Thyroid gland (tissue), 4 donors: ENCODE data around the gene CACNA2D3. TPM values are rescaled to one million over a fixed set of nuclear protein-coding genes. Genes with fewer than 3 reads are reported as not detected.

ENCODE experiments used
- DNase-seq, 2 donors: peaks; one replicate each; pipeline ENCODE4 v3.0.0-alpha.2; 2019
- H3K27ac ChIP-seq, 3 donors: fragments of 200-600 bp; sonication (generic); 1 replicate in 2 of 3; 2 replicates in 1 of 3; pipeline ENCODE4 v1.5.1; 2016 to 2019; ENCODE audit warnings: mild to moderate bottlenecking in 1 of 3, moderate library complexity in 1 of 3
- H3K27me3 ChIP-seq: fragments of 200-600 bp; sonication (generic); one replicate; pipeline ENCODE4 v1.5.1; 2019
- H3K36me3 ChIP-seq, 2 donors: fragments of 200-600 bp; sonication (generic); one replicate each; pipeline ENCODE4 v1.5.1; 2016 to 2019
- H3K4me1 ChIP-seq, 2 donors: fragments of 200-600 bp; sonication (generic); one replicate each; pipeline ENCODE4 v1.5.1; 2017 to 2019
- H3K4me3 ChIP-seq, 3 donors: fragments of 200-600 bp; sonication (generic); replicated peaks in 1 of 3; 1 replicate in 2 of 3; 2 replicates in 1 of 3; pipeline ENCODE4 v1.5.1; 2016; ENCODE audit warnings: mild to moderate bottlenecking in 1 of 3
- H3K9me3 ChIP-seq: fragments of 200-600 bp; sonication (generic); one replicate; pipeline ENCODE4 v1.5.1; 2017
- CTCF ChIP-seq, 6 experiments: fragments of 200-600 bp in 3 of 6; fragments of 450-650 bp in 3 of 6; sonication (generic) in 3 of 6; IDR thresholded peaks; one replicate each; pipeline ENCODE4 v1.5.1; 2016 to 2019; ENCODE audit warnings: antibody characterized with exemption in 6 of 6, mild to moderate bottlenecking in 2 of 6, inconsistent platforms in 1 of 6, moderate library complexity in 1 of 6
- POLR2A ChIP-seq, 2 donors: fragments of 450-650 bp; IDR thresholded peaks; one replicate each; pipeline ENCODE4 v1.6.1; 2017; ENCODE audit warnings: antibody characterized with exemption in 2 of 2, mild to moderate bottlenecking in 2 of 2, moderate library complexity in 1 of 2
- WGBS, 2 donors: methylation state at CpG; one replicate each; pipeline ENCODE4 v1.1.5; 2017; 5-methylcytosine and 5-hydroxymethylcytosine counted together
- intact Hi-C: fragments of 100-400 bp; cut with DNase I; formaldehyde crosslinking; loops from one replicate; pipeline ENCODE4 v1.15.1; 2023
- total RNA-seq, 4 donors: library from RNA; depleted of rRNA; stranded (reverse); fragments of >200 nt; gene quantifications; one replicate each; pipeline ENCODE4 v1.2.3, GENCODE V29; 2016

The CACNA2D3 gene
- total RNA-seq, 4 donors from 2014 or later: 2.9 to 4.8 (median 4.5) TPM

GRCh38 chr3:54756330-54756731 is 634.0 kb downstream of the CACNA2D3 start:
- H3K36me3 ChIP-seq: no peaks in the 10 kb centered on the region
- WGBS, 2 donors: 55 to 73% methylated on average over 7 of the region's 7 CpGs
- H3K9me3 ChIP-seq: no peaks in the 10 kb centered on the region
- H3K27me3 ChIP-seq: no peaks in the 10 kb centered on the region
- H3K4me3 ChIP-seq: no peak overlapping the region
- no peak overlapping the region for H3K27ac ChIP-seq
- intact Hi-C loops: no loop called here
- no peak for TF ChIP-seq CTCF (IDR thresholded peaks at IDR 0.05)
- no peak for TF ChIP-seq POLR2A (IDR thresholded peaks at IDR 0.05)
- no peak for DNase-seq
- H3K4me1 ChIP-seq: no peaks in the 10 kb centered on the region

DNA sequence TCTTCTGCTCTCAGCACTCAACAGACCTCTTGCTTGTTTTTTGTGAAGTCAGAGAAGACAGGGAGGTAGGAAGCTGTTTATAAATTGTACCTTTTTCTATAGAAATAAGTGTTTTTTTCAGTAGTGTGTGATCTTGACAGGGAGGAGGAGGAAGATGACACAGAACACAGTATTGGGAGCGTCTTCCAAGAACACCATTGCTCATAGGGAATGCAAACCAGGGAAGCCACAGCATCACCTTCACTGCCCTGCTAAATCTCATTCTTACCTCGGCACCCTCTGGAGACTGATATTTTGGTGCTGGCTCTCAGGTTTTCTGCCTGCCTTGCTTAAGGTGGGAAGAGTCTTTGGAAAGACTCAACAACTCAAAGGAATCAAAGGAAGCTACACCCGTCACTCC is 636.1 kb downstream of the CACNA2D3 start:
- Histone ChIP-seq H3K4me1 (no peaks in the 10 kb centered on the region), H3K36me3 (no peaks in the 10 kb centered on the region), H3K9me3 (no peaks in the 10 kb centered on the region), H3K27ac (no peak overlapping the region), H3K27me3 (no peaks in the 10 kb centered on the region), H3K4me3 (no peak overlapping the region)
- TF ChIP-seq POLR2A (IDR thresholded peaks at IDR 0.05): no peak
- no peak for TF ChIP-seq CTCF (IDR thresholded peaks at IDR 0.05)
- intact Hi-C loops: no loop called here
- 89 to 94% methylated on average over 3 of the region's 3 CpGs for WGBS, 2 donors
- no peak for DNase-seq

DNA sequence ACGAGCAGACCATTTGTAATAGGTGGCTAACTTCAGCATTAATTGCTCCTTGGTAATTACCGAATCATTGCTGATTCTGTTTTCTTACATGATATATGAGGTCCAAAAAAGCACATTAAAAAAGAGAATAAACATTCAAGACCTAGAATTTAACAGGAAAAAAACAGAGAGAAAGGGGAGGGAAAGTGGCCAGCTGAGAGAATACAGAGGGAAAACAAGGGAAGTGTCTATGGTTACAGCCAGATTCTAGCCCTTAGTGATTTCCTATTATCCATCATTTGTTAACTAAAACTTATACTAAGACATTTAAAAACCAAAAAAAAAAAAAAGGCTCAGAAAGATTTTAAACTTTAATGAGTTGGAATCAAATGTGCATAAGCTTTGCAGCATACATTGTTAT is 636.8 kb downstream of the CACNA2D3 start:
- TF ChIP-seq CTCF (IDR thresholded peaks at IDR 0.05): no peak
- TF ChIP-seq POLR2A (IDR thresholded peaks at IDR 0.05): no peak
- Histone ChIP-seq H3K27me3 (no peaks in the 10 kb centered on the region), H3K27ac (no peak overlapping the region), H3K36me3 (no peaks in the 10 kb centered on the region), H3K4me1 (no peaks in the 10 kb centered on the region), H3K4me3 (no peak overlapping the region), H3K9me3 (no peaks in the 10 kb centered on the region)
- intact Hi-C loops: no loop called here
- DNase-seq: no peak
- 55 to 78% methylated on average over 2 of the region's 2 CpGs for WGBS, 2 donors

DNA sequence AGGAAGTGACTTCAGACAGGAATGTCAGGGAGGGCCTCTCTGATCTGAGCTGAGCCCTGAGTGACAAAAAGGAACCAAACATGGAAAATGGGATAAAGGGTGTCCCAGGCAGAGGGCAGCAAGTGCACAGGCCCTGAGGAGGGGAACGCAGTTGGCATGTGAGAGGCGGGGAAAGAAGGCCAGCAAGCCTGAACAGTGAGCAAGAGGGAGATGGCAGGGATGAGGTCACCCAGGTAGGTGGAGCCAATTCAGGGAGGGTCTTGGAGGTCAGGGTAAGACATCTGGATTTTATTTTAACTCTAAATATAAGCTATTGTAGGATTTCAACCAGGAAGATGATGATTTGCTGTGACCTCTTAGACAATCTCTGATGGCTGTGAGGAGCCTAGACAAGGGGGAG is 637.8 kb downstream of the CACNA2D3 start:
- Histone ChIP-seq H3K9me3 (no peaks in the 10 kb centered on the region), H3K36me3 (no peaks in the 10 kb centered on the region), H3K4me1 (no peaks in the 10 kb centered on the region), H3K27ac (no peak overlapping the region), H3K4me3 (no peak overlapping the region), H3K27me3 (no peaks in the 10 kb centered on the region)
- no peak for DNase-seq
- TF ChIP-seq POLR2A (IDR thresholded peaks at IDR 0.05) (no peak), CTCF (IDR thresholded peaks at IDR 0.05) (no peak)
- whole genome bisulfite sequencing, 2 donors: 90 to 93% methylated on average over 2 of the region's 2 CpGs
- intact Hi-C loops: no loop called here

DNA sequence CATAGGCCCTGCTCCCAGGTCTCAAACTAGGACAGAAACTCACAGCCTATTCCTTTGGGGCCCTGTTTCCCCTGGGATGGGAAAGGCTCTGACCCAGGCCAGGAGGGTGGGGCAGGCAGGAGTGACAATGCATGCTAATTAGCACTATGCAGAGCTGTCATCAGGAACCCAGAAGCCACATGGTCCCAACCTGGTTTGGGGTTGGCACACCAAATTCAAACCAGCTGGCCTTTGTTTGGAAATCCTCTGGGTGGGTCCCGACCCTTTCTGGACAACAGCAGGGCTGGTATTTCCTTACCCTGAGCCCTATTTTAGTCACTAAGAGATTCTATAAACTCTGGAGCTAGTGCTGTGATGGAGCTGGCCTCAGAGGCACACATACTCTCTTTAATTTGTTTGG is 639.3 kb downstream of the CACNA2D3 start:
- no peak for DNase-seq
- H3K4me3 ChIP-seq: no peak overlapping the region
- no peaks in the 10 kb centered on the region for H3K36me3 ChIP-seq
- H3K9me3 ChIP-seq: no peaks in the 10 kb centered on the region
- 64 to 100% methylated on average over 1 of the region's 1 CpG for WGBS, 2 donors
- no peaks in the 10 kb centered on the region for H3K27me3 ChIP-seq
- intact Hi-C loops: no loop called here
- TF ChIP-seq POLR2A (IDR thresholded peaks at IDR 0.05) (no peak), CTCF (IDR thresholded peaks at IDR 0.05) (no peak)
- no peaks in the 10 kb centered on the region for H3K4me1 ChIP-seq
- H3K27ac ChIP-seq: no peak overlapping the region
